Heart left ventricle (tissue), 13 donors: Measurements from ENCODE around the gene PKNOX2.

ENCODE experiments used
- POLR2A ChIP-seq, 2 donors: fragments of 450-650 bp; IDR thresholded peaks; one replicate each; pipeline ENCODE4 v1.6.1; 2017; ENCODE audit warnings: antibody characterized with exemption in 2 of 2, mild to moderate bottlenecking in 2 of 2, moderate library complexity in 2 of 2
- TF ChIP-seq, protein P1 (sequence below), 12 donors: fragments of 200-600 bp; sonication (generic) in 4 of 12; IDR thresholded peaks; one replicate each; pipeline versions ENCODE4 v1.5.0 to v1.8.0; 2018 to 2022; ENCODE audit warnings: antibody characterized with exemption in 12 of 12, mild to moderate bottlenecking in 5 of 12
- donor health status: ischemic (EF 13 %, LVEDD 7.1; RV severe dilation, severe dysfunction).
- donor health status: DM: no; HTN: yes; CAD: no.
- donor health status: DM: no; HTN: no; CAD: no.
- donor health status: ischemic (EF 25% LVEDD 6.9; RV normal size, moderate dysfunction).
- donor health status: ischemic (EF 25% LVEDD 5.7; RV mildly dilated, moderate dysfunction).
- donor health status: ischemic (EF 35%, LVEDD 5.7; RV mildly dilated, moderate dysfunction).
- donor health status: nonischemic (EF 11% LVEDD 7.7; RV severe dilation, severe dysfunction).
- donor health status: DM: yes; HTN: yes; CAD: no.
- donor health status: PGD.
- donor health status: ischemic (EF 29% LVEDD 5.4; RV normal size, mild dysfunction).
- donor health status: nonischemic (EF 23%, LVEDD 6.1; RV moderate dilation, normal function).

GRCh38 chr11:125215976-125216375 lies 51.4 kb downstream of the PKNOX2 start:
- TF ChIP-seq, protein P1, sequence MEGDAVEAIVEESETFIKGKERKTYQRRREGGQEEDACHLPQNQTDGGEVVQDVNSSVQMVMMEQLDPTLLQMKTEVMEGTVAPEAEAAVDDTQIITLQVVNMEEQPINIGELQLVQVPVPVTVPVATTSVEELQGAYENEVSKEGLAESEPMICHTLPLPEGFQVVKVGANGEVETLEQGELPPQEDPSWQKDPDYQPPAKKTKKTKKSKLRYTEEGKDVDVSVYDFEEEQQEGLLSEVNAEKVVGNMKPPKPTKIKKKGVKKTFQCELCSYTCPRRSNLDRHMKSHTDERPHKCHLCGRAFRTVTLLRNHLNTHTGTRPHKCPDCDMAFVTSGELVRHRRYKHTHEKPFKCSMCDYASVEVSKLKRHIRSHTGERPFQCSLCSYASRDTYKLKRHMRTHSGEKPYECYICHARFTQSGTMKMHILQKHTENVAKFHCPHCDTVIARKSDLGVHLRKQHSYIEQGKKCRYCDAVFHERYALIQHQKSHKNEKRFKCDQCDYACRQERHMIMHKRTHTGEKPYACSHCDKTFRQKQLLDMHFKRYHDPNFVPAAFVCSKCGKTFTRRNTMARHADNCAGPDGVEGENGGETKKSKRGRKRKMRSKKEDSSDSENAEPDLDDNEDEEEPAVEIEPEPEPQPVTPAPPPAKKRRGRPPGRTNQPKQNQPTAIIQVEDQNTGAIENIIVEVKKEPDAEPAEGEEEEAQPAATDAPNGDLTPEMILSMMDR (IDR thresholded peaks at IDR 0.05), result no peak
- TF ChIP-seq POLR2A (IDR thresholded peaks at IDR 0.05), result no peak
